NCI-H748 treated with DMSO at 0.1 percent for 48 hours (cell line): ENCODE results near the gene SGK1.
"Not testable (repeated sequence)": the region's sequence is repeated elsewhere in the genome, so short reads cannot be mapped to it uniquely, and the experiment has no call there.

Experiments used
- DNase-seq: peaks from one replicate; lab custom pipeline; 2025; lab: John Stamatoyannopoulos, UW

The SGK1 gene

GRCh38 chr6:134223796-134224420 is 94.0 kb downstream of the SGK1 start:
- DNase-seq: no peak

- no peak for DNase-seq
Observed at GRCh38 chr6:134221250-134221649, 96.7 kb downstream of the SGK1 start.

- DNase-seq: no peak
Observed at GRCh38 chr6:134217798-134218140, 100.1 kb downstream of the SGK1 start.

GRCh38 chr6:134217105-134217797 is 100.7 kb downstream of the SGK1 start:
- DNase-seq: no peak

GRCh38 chr6:134216301-134217010 is 101.5 kb downstream of the SGK1 start:
- no peak for DNase-seq

- not testable (repeated sequence) for DNase-seq
Observed at GRCh38 chr6:134213410-134213809, 104.5 kb downstream of the SGK1 start.

- DNase-seq: no peak
Observed at GRCh38 chr6:134211297-134211696, 106.6 kb downstream of the SGK1 start.

- DNase-seq: no peak
Observed at GRCh38 chr6:134207421-134207820, 110.5 kb downstream of the SGK1 start.

- DNase-seq: no peak
Observed at GRCh38 chr6:134205366-134205765, 112.5 kb downstream of the SGK1 start.

- not testable (repeated sequence) for DNase-seq
Observed at GRCh38 chr6:134204759-134205158, 113.2 kb downstream of the SGK1 start.

GRCh38 chr6:134204031-134204430 is 113.9 kb downstream of the SGK1 start:
- DNase-seq: no peak

GRCh38 chr6:134201716-134202115 is 116.2 kb downstream of the SGK1 start:
- no peak for DNase-seq

- peak; percentile 86 for DNase-seq
Observed at GRCh38 chr6:134199848-134200606, 117.9 kb downstream of the SGK1 start.

- no peak for DNase-seq
Observed at GRCh38 chr6:134198093-134198492, 119.8 kb downstream of the SGK1 start.

GRCh38 chr6:134197685-134198084 is 120.2 kb downstream of the SGK1 start:
- not testable (repeated sequence) for DNase-seq

- no peak for DNase-seq
Observed at GRCh38 chr6:134196568-134197193, 121.2 kb downstream of the SGK1 start.

- DNase-seq: no peak
Observed at GRCh38 chr6:134195985-134196384, 121.9 kb downstream of the SGK1 start.

- no peak for DNase-seq
Observed at GRCh38 chr6:134195164-134195906, 122.6 kb downstream of the SGK1 start.

GRCh38 chr6:134193536-134194498 is 124.1 kb downstream of the SGK1 start:
- no peak for DNase-seq

- DNase-seq: not testable (repeated sequence)
Observed at GRCh38 chr6:134192609-134193008, 125.3 kb downstream of the SGK1 start.
